PC-3 (cell line): Measurements from ENCODE around the gene MPPED1. TPM values are rescaled to one million over a fixed set of nuclear protein-coding genes. Genes with fewer than 3 reads are reported as not detected.

Experiments
- ATAC-seq: fragments of 200-7000 bp; cut with Tn5 transposase; 2 replicates; pipeline ENCODE4 v1.9.1; 2020; ENCODE audit warnings: mild to moderate bottlenecking, moderate library complexity
- BruUV-seq: library from RNA; stranded (reverse); fragments of 400-500 nt; replicated peaks from 2 replicates; lab custom pipeline; 2021; lab: Mats Ljungman, UMichigan
- CTCF ChIA-PET: fragments of 300-600 bp; sonication (Branson Sonifier 250); formaldehyde crosslinking; loops from one replicate; lab custom pipeline; 2022; ENCODE audit warnings: antibody characterized with exemption; lab: Charles Lee
- POLR2A ChIA-PET: fragments of 300-600 bp; sonication (Branson Sonifier 250); formaldehyde crosslinking; loops from one replicate; lab custom pipeline; 2022; ENCODE audit warnings: antibody characterized with exemption; ENCODE audit not compliant: unreplicated experiment; lab: Charles Lee
- DNase-seq: peaks from one replicate; pipeline ENCODE4 v3.0.0-alpha.2; 2015
- H2AFZ ChIP-seq: fragments of 300-600 bp; sonication (generic); 2 replicates; pipeline ENCODE4 v1.6.0; 2016; ENCODE audit warnings: antibody characterized with exemption, low read length
- H3F3A ChIP-seq: fragments of 300-600 bp; sonication (generic); one replicate; pipeline ENCODE4 v1.6.0; 2017; ENCODE audit warnings: antibody characterized with exemption, low read length, control low read depth, mild to moderate bottlenecking; ENCODE audit not compliant: unreplicated experiment
- H3K27ac ChIP-seq: fragments of 300-600 bp; sonication (generic); 2 replicates; pipeline ENCODE4 v1.5.1; 2016; ENCODE audit warnings: mild to moderate bottlenecking, low read length
- H3K27me3 ChIP-seq: fragments of 300-600 bp; sonication (generic); 2 replicates; pipeline ENCODE4 v1.6.1; 2016; ENCODE audit warnings: low read length, mixed read lengths
- H3K36me3 ChIP-seq: fragments of 300-600 bp; sonication (generic); 2 replicates; pipeline ENCODE4 v1.6.1; 2016; ENCODE audit warnings: low read depth, mixed run types, low read length, mixed read lengths
- H3K4me1 ChIP-seq: fragments of 300-600 bp; sonication (generic); 2 replicates; pipeline ENCODE4 v1.5.1; 2016; ENCODE audit warnings: low read length; ENCODE audit not compliant: insufficient read depth
- H3K4me2 ChIP-seq: fragments of 300-600 bp; sonication (generic); 2 replicates; pipeline ENCODE4 v1.6.0; 2016; ENCODE audit warnings: low read length
- H3K4me3 ChIP-seq: fragments of 300-600 bp; sonication (generic); 2 replicates; pipeline ENCODE4 v1.5.1; 2016; ENCODE audit warnings: mild to moderate bottlenecking, low read length, mixed read lengths
- H3K79me2 ChIP-seq: fragments of 300-600 bp; sonication (generic); 2 replicates; pipeline ENCODE4 v1.6.1; 2017; ENCODE audit warnings: low read length, mixed read lengths
- H3K9ac ChIP-seq: fragments of 300-600 bp; sonication (generic); 2 replicates; pipeline ENCODE4 v1.6.0; 2016; ENCODE audit warnings: mild to moderate bottlenecking, low read length
- H3K9me2 ChIP-seq: fragments of 300-600 bp; sonication (generic); replicated peaks from 2 replicates; pipeline ENCODE4 v1.6.1; 2016; ENCODE audit warnings: mixed run types, low read length, mixed read lengths
- H3K9me3 ChIP-seq: fragments of 300-600 bp; sonication (generic); 2 replicates; pipeline ENCODE4 v1.6.1; 2016; ENCODE audit warnings: low read length, mixed read lengths
- H4K20me1 ChIP-seq: fragments of 300-600 bp; sonication (generic); 2 replicates; pipeline ENCODE4 v1.6.1; 2016; ENCODE audit warnings: low read length, mixed read lengths
- EZH2 ChIP-seq: fragments of 300-600 bp; sonication (generic); IDR thresholded peaks from one replicate; pipeline ENCODE4 v1.6.1; 2017; ENCODE audit warnings: antibody characterized with exemption, mild to moderate bottlenecking, low read length; ENCODE audit not compliant: unreplicated experiment
- EZH2phosphoT487 ChIP-seq: fragments of 300-600 bp; sonication (generic); IDR thresholded peaks from 2 replicates; pipeline ENCODE4 v1.6.1; 2018; ENCODE audit warnings: mild to moderate bottlenecking, antibody characterized with exemption, low read length, borderline replicate concordance
- intact Hi-C: fragments of 100-400 bp; cut with micrococcal nuclease; formaldehyde crosslinking; loops from 2 replicates; pipeline ENCODE4 v1.9.0; 2023
- total RNA-seq: library from RNA; depleted of rRNA; stranded (reverse); fragments of >200 nt; gene quantifications from 2 replicates; pipeline ENCODE4 v1.2.3, GENCODE V29; 2014
- TF ChIP-seq, protein P1 (sequence below): fragments of 300-600 bp; sonication (generic); conservative IDR thresholded peaks from 2 replicates; pipeline ENCODE4 v1.5.1; 2017; ENCODE audit warnings: antibody characterized with exemption, low read depth, mild to moderate bottlenecking, low read length

MPPED1 gene
- total RNA-seq, 1 experiment from 2014 or later: not detected

DNA sequence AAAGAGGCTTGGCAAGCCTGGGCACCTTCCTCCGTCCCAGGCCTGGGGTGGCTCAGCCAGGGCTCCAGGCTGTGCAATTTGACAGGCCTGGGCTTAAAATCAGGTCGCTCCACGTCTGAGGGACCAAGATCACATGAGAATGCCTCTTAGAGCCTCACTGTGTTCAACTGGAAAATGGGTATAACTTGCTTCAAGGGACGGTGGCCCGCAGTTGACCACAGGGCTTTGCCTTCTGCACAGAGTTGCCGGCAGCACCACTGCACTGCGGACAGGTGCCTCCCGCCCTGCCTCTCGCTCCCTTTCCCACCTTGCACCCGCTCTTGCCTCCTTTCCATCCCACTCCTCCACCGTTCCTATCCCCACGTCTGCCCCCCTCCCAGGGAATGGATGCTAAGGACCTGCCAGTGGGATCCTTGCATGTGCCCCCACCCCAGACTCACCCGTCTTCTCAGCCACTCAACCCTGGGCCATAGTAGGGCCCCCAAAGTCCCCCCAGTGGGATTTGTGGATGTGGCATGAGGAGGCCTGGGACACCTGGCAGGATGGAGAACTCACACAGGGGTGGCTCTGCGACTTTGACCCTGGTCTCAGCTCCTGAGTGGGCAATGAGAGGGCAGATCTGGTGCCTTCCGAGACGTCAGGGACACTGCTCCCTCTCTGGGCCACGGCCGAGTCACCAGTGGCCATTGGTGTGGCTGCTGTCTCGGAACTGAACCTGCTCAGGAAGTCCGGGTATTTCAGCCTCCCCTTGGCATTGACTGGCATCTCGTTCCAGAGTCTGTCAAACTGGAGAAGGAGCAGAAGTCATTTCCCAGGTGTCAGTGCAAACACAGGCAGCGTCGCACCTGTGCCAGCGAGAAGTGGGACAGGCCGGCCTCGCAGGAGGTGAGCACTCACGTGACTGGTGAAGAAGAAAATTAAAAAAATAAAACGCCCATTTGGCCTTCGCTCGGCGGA is 128.0 kb downstream of the MPPED1 start:
- H3K4me1 ChIP-seq: no peaks in the 10 kb centered on the region
- no peak for ATAC-seq
- H3K9me2 ChIP-seq: no peaks in the 10 kb centered on the region
- intact Hi-C loops: no loop called here
- DNase-seq: no peak
- H3K36me3 ChIP-seq: no peaks in the 10 kb centered on the region
- no peak overlapping the region for H3K4me2 ChIP-seq
- no peak overlapping the region for H3K9ac ChIP-seq
- H3K79me2 ChIP-seq: no peaks in the 10 kb centered on the region
- peaks cover 33% of the 10 kb centered on the region for H3K27me3 ChIP-seq
- TF ChIP-seq EZH2phosphoT487 (no peak), EZH2 (no peak)
- TF ChIP-seq, protein P1, sequence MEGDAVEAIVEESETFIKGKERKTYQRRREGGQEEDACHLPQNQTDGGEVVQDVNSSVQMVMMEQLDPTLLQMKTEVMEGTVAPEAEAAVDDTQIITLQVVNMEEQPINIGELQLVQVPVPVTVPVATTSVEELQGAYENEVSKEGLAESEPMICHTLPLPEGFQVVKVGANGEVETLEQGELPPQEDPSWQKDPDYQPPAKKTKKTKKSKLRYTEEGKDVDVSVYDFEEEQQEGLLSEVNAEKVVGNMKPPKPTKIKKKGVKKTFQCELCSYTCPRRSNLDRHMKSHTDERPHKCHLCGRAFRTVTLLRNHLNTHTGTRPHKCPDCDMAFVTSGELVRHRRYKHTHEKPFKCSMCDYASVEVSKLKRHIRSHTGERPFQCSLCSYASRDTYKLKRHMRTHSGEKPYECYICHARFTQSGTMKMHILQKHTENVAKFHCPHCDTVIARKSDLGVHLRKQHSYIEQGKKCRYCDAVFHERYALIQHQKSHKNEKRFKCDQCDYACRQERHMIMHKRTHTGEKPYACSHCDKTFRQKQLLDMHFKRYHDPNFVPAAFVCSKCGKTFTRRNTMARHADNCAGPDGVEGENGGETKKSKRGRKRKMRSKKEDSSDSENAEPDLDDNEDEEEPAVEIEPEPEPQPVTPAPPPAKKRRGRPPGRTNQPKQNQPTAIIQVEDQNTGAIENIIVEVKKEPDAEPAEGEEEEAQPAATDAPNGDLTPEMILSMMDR: no peak
- ChIA-PET POLR2A (interaction anchor here (0.5 kb wide), 1 partner anchor 11 kb away, joined by 4 read pairs; no protein-coding TSS in a partner anchor), CTCF (no interaction called here)
- H3K9me3 ChIP-seq: no peaks in the 10 kb centered on the region
- no peak overlapping the region for H3K27ac ChIP-seq
- H2AFZ ChIP-seq: no peak overlapping the region
- H3F3A ChIP-seq: no peaks in the 10 kb centered on the region
- no TSS peak for BruUV-seq
- no peak overlapping the region for H3K4me3 ChIP-seq
- H4K20me1 ChIP-seq: no peaks in the 10 kb centered on the region

DNA sequence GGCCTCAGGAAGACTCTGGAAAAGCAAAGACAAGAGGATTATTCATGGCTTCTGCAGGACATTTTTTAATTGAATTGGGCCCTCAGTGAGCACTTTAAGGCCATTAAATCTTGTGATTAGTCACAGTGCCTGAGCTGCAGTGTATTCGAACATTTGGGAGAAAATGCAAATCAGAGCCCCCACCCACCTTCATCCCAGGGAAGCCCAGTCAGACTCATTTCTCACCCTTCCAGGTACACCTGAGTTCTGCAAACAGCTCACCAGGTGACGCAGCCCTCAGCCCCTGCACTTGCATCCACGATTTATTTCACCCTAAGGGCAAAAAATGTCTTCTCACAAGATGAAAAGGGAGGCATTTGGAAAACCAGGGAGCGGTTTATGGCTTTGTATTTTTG is 128.7 kb downstream of the MPPED1 start:
- Histone ChIP-seq H3K27ac (no peak overlapping the region), H3K9me3 (no peaks in the 10 kb centered on the region), H3K9ac (no peak overlapping the region), H4K20me1 (no peaks in the 10 kb centered on the region), H3K79me2 (no peaks in the 10 kb centered on the region), H3K4me1 (no peaks in the 10 kb centered on the region), H2AFZ (no peak overlapping the region), H3K9me2 (no peaks in the 10 kb centered on the region), H3F3A (no peaks in the 10 kb centered on the region), H3K4me2 (no peak overlapping the region), H3K4me3 (no peak overlapping the region), H3K27me3 (peaks cover 30% of the 10 kb centered on the region), H3K36me3 (no peaks in the 10 kb centered on the region)
- no peak for DNase-seq
- POLR2A ChIA-PET: no interaction called here
- intact Hi-C loops: no loop called here
- TF ChIP-seq EZH2phosphoT487 (no peak), EZH2 (no peak)
- TF ChIP-seq, protein P1: no peak
- CTCF ChIA-PET: no interaction called here
- BruUV-seq: no TSS peak
- ATAC-seq: no peak

GRCh38 chr22:43541022-43541421 is 129.2 kb downstream of the MPPED1 start:
- no peak overlapping the region for H3K27ac ChIP-seq
- ATAC-seq (no peak), DNase-seq (no peak)
- no peaks in the 10 kb centered on the region for H3K4me1 ChIP-seq
- H3K4me2 ChIP-seq: no peak overlapping the region
- peaks cover 28% of the 10 kb centered on the region for H3K27me3 ChIP-seq
- H3K9me2 ChIP-seq: no peaks in the 10 kb centered on the region
- no peak overlapping the region for H3K4me3 ChIP-seq
- no peaks in the 10 kb centered on the region for H3K79me2 ChIP-seq
- POLR2A ChIA-PET: no interaction called here
- no peak overlapping the region for H3K9ac ChIP-seq
- BruUV-seq: no TSS peak
- TF ChIP-seq EZH2phosphoT487 (no peak), EZH2 (no peak)
- TF ChIP-seq, protein P1: no peak
- H4K20me1 ChIP-seq: no peaks in the 10 kb centered on the region
- intact Hi-C loops: no loop called here
- H3K9me3 ChIP-seq: no peaks in the 10 kb centered on the region
- H3F3A ChIP-seq: no peaks in the 10 kb centered on the region
- CTCF ChIA-PET: no interaction called here
- H2AFZ ChIP-seq: no peak overlapping the region
- H3K36me3 ChIP-seq: no peaks in the 10 kb centered on the region
